HPDE6-E6E7 (cell line): Measurements from ENCODE around the gene UBE2C.

ENCODE experiments used
- DNase-seq: peaks from one replicate; pipeline ENCODE4 v3.0.0; 2011; ENCODE audit warnings: missing footprints; ENCODE audit errors: extremely low spot score

The UBE2C gene

DNA sequence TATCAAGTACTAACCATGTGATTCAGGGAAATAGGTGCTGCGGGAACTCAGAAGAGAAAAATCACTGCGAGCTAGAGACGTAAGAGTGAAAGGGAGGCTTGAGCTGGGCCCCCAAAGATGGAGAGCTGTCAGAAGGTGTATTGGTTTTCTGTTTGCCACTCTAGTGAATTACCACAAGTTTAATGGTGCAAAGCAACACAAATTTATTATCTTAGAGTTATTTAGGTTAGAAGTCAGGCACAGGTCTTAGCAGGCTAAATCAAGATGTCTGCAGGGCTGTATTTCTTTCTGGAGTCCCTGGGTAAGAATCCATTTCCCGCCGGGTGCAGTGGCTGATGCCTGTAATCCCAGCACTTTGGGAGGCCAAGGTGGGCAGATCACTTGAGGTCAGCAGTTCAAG is 47.5 kb downstream of the UBE2C start:
- no peak for DNase-seq

- DNase-seq = no peak
Measured at GRCh38 chr20:45860560-45861220, 48.2 kb downstream of the UBE2C start.

GRCh38 chr20:45861221-45862075 is 49.0 kb downstream of the UBE2C start:
- DNase-seq = no peak

DNA sequence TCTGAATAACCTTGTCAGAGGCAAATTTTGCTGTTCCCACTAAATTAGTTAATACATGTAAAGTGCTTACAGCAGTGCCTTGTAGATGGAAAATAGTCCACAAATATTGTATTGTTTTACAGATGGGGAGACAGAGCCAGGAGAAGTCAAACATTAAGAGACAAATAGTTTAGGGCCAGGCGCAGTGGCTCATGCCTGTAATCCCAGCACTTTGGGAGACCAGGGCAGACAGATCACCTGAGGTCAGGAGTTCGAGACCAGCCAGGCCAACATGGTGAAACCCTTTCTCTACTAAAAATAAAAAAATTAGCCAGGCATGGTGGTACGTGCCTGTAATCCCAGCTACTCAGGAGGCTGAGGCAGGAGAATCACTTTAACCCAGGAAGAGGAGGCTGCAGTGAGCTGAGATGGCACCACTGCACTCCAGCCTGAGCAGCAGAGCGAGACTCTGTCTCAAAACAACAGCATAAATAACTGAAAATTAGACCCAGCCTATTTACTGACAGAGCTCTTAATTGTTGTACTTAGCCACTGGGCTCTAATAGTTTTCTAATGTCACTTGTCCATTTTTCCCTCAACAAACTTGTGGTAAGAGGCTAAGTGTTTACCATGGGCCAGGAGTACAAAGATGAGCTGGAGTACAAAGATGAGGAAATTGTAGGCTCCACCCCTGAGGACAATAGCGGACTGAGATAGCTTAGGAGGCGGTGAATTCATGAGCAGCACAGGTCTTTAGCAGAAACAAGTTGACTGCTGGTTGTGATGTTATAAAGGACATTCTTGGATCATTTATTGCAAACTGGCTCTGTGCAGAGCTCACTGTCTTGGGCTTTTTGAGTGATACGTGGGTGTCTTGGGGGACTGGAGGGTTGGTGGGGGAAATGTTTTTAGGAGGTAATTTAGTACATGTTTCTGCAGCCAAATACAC is 51.4 kb downstream of the UBE2C start:
- no peak for DNase-seq

GRCh38 chr20:45866454-45866853 is 54.0 kb downstream of the UBE2C start:
- no peak for DNase-seq
